ENCODE data around the gene LTF. TPM values are rescaled to one million over a fixed set of nuclear protein-coding genes. Genes with fewer than 3 reads are reported as not detected.
"Not testable (repeated sequence)": the region's sequence is repeated elsewhere in the genome, so short reads cannot be mapped to it uniquely, and the experiment has no call there.

Gene LTF
- total RNA-seq, 1 donor from 2014 or later, result not detected

- Mint-ChIP-seq H3K9me3 (ENCODE audit: low read depth) (no peaks in the 10 kb centered on the region), H3K4me1 (ENCODE audit: low read depth) (peaks cover 3% of the 10 kb centered on the region), H3K27me3 (ENCODE audit: low read depth) (peaks cover 13% of the 10 kb centered on the region), H3K36me3 (ENCODE audit: low read depth) (no peaks in the 10 kb centered on the region), H3K4me3 (ENCODE audit: unreplicated experiment) (no peak overlapping the region), H3K27ac (ENCODE audit: unreplicated experiment) (no peak overlapping the region)
- TF ChIP-seq, protein P1, sequence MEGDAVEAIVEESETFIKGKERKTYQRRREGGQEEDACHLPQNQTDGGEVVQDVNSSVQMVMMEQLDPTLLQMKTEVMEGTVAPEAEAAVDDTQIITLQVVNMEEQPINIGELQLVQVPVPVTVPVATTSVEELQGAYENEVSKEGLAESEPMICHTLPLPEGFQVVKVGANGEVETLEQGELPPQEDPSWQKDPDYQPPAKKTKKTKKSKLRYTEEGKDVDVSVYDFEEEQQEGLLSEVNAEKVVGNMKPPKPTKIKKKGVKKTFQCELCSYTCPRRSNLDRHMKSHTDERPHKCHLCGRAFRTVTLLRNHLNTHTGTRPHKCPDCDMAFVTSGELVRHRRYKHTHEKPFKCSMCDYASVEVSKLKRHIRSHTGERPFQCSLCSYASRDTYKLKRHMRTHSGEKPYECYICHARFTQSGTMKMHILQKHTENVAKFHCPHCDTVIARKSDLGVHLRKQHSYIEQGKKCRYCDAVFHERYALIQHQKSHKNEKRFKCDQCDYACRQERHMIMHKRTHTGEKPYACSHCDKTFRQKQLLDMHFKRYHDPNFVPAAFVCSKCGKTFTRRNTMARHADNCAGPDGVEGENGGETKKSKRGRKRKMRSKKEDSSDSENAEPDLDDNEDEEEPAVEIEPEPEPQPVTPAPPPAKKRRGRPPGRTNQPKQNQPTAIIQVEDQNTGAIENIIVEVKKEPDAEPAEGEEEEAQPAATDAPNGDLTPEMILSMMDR (IDR thresholded peaks at IDR 0.05), result no peak
- DNase-seq (ENCODE audit: low spot score), result no peak
These were observed 75.4 kb downstream of the LTF start for GRCh38 chr3:46389306-46389705.

DNA sequence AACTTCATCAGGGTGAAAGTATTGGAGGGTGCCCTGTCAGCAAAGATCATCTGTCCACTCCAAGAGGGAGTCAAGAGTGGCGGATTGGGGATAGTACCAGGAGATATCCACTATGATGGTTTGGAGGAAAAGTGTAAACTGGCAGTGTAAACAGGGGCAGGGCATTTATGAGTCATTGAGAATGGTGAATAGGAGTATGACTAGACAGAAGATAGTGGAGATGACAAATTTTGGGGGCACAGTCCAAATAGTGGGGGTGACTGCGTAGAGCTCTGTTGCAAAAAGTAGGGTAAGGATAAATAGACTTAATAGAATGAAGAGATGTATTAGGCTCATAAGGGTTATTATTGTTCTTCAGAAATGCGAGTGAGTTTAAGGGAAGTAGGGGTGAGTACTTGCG, 75.9 kb downstream of the LTF start:
- not testable (repeated sequence) for H3K4me1 Mint-ChIP-seq (ENCODE audit: low read depth); H3K9me3 Mint-ChIP-seq (ENCODE audit: low read depth); DNase-seq (ENCODE audit: low spot score); H3K27ac Mint-ChIP-seq (ENCODE audit: unreplicated experiment); H3K4me3 Mint-ChIP-seq (ENCODE audit: unreplicated experiment); H3K36me3 Mint-ChIP-seq (ENCODE audit: low read depth)
- H3K27me3 Mint-ChIP-seq (ENCODE audit: low read depth), result peaks cover 14% of the 10 kb centered on the region

GRCh38 chr3:46386205-46386604, 78.5 kb downstream of the LTF start:
- Mint-ChIP-seq H3K27me3 (ENCODE audit: low read depth) (peaks cover 17% of the 10 kb centered on the region), H3K4me3 (ENCODE audit: unreplicated experiment) (no peak overlapping the region), H3K9me3 (ENCODE audit: low read depth) (no peaks in the 10 kb centered on the region), H3K27ac (ENCODE audit: unreplicated experiment) (no peak overlapping the region), H3K36me3 (ENCODE audit: low read depth) (no peaks in the 10 kb centered on the region), H3K4me1 (ENCODE audit: low read depth) (peaks cover 5% of the 10 kb centered on the region)
- TF ChIP-seq, protein P1 (IDR thresholded peaks at IDR 0.05), result no peak
- no peak for DNase-seq (ENCODE audit: low spot score)

Other genes starting within 250 kb of the LTF start
- gene CCR3, start 222.4 kb downstream of the LTF start, total RNA-seq, result not detected in 3 replicates
- gene CCR2, start 110.8 kb downstream of the LTF start, total RNA-seq, result not detected in 3 replicates
- gene CCR5, start 94.0 kb downstream of the LTF start, total RNA-seq, result not detected in 3 replicates
- not detected in 3 replicates for gene CCRL2, start 57.6 kb downstream of the LTF start, total RNA-seq
- gene RTP3, start 33.1 kb upstream of the LTF start, total RNA-seq, result not detected in 3 replicates
- gene LRRC2, start 101.4 kb upstream of the LTF start, total RNA-seq, result 0.46 to 2.2 TPM (median 1.9 TPM) in 3 replicates
- gene FAM240A, start 147.6 kb upstream of the LTF start, total RNA-seq, result not detected in 3 replicates
- gene ALS2CL, start 228.8 kb upstream of the LTF start, total RNA-seq, result 1.4 to 5.2 TPM (median 3.6 TPM) in 3 replicates
- 0.25 TPM in 1 of 3 replicates, not detected in the others for gene TMIE, start 236.5 kb upstream of the LTF start, total RNA-seq